ENCODE measurements around the gene ATP8B2. TPM values are rescaled to one million over a fixed set of nuclear protein-coding genes. Genes with fewer than 3 reads are reported as not detected.
A peak's percentile ranks its signal among the peaks of the same experiment; 100 is the strongest.

Gene ATP8B2
- total and polyA plus RNA-seq, 10 of the 15 experiments (the other 5 are each of a cell fraction or from before 2014, with no cell fraction given), result 0.44 to 61.8 (median 15.0) TPM

DNA sequence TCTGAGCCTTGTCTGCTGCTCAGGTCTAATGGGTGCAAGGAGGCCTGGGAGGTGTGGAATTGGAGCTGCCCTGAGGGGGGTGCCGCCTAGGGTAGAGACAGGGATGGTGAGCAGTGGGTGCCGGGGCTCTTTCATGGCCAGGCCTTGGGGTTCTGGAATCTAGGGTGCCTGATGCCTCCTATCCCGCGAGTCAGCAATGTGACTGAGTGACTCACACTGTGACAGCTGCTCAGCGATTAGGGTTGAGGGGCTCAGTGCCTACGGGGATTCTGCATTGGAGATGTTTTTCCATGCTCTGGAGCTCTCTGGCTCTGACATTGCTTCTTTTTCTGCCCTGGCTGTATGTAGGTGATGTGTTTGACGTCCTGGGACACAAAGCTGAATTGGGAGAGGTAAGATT is 16.8 kb downstream of the ATP8B2 start:
- ChIA-PET SMC1A (ENCODE audit: uncharacterized antibody, unreplicated experiment) (no interaction called here), CTCF (interaction anchor here (1.8 kb wide), 1 partner anchor 24 kb away, joined by 5 read pairs; no protein-coding TSS in a partner anchor), RAD21 (ENCODE audit: unreplicated experiment) (no interaction called here), POLR2A (no interaction called here)
- ATAC-seq (no peak), FAIRE-seq (no peak), DNase-seq (ENCODE audit: low read depth, low spot score) (no peak)
- H3K4me1 ChIP-seq (ENCODE audit: control insufficient read depth, insufficient read depth, low read length), result no peaks in the 10 kb centered on the region
- H3K9ac ChIP-seq (ENCODE audit: control insufficient read depth, insufficient read depth, low read length), result no peak overlapping the region
- no TSS peak for BruUV-seq (replicated peaks)
- H3K79me2 ChIP-seq (ENCODE audit: control insufficient read depth, insufficient read depth, low read length), result no peaks in the 10 kb centered on the region
- no peak overlapping the region for H3K4me3 ChIP-seq
- no peaks in the 10 kb centered on the region for H3K9me3 ChIP-seq (replicated peaks; ENCODE audit: control insufficient read depth, insufficient read depth, low read length)
- intact Hi-C loops (cut with micrococcal nuclease; ENCODE audit: unreplicated experiment), result no loop called here
- peaks cover 2 to 23% of the 10 kb centered on the region in 2 experiments for H3K36me3 ChIP-seq (ENCODE audit: control insufficient read depth in 2 of 2, insufficient read depth in 2 of 2, low read length in 1 of 2)
- H3K27me3 ChIP-seq (replicated peaks in 1 of 2; ENCODE audit: control insufficient read depth in 2 of 2, insufficient read depth in 2 of 2, low read length in 1 of 2), result no peaks in the 10 kb centered on the region
- in situ Hi-C loops (cut with MboI), result no loop called here
- no peak overlapping the region for H2AFZ ChIP-seq (ENCODE audit: control insufficient read depth, low read depth, low read length)
- 99% methylated on average over 7 of the region's 7 CpGs for WGBS (ENCODE audit: insufficient coverage, insufficient replicate concordance, low lambda C conversion rate, missing lambda C conversion rate)
- TF ChIP-seq, protein P1, sequence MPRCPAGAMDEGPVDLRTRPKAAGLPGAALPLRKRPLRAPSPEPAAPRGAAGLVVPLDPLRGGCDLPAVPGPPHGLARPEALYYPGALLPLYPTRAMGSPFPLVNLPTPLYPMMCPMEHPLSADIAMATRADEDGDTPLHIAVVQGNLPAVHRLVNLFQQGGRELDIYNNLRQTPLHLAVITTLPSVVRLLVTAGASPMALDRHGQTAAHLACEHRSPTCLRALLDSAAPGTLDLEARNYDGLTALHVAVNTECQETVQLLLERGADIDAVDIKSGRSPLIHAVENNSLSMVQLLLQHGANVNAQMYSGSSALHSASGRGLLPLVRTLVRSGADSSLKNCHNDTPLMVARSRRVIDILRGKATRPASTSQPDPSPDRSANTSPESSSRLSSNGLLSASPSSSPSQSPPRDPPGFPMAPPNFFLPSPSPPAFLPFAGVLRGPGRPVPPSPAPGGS (IDR thresholded peaks at IDR 0.05; ENCODE audit: borderline replicate concordance, insufficient read depth, low read depth, low read length, poor library complexity, severe bottlenecking), result peak; percentile 72
- TF ChIP-seq SMAD1 (IDR thresholded peaks at IDR 0.05; ENCODE audit: low read depth, partially characterized antibody), result no peak
- H3K27ac ChIP-seq (ENCODE audit: control insufficient read depth, insufficient read depth), result no peak overlapping the region
- no peak overlapping the region for H3K4me2 ChIP-seq (ENCODE audit: control insufficient read depth, insufficient read depth)
- no peaks in the 10 kb centered on the region for H4K20me1 ChIP-seq (ENCODE audit: control insufficient read depth, insufficient read depth)

DNA sequence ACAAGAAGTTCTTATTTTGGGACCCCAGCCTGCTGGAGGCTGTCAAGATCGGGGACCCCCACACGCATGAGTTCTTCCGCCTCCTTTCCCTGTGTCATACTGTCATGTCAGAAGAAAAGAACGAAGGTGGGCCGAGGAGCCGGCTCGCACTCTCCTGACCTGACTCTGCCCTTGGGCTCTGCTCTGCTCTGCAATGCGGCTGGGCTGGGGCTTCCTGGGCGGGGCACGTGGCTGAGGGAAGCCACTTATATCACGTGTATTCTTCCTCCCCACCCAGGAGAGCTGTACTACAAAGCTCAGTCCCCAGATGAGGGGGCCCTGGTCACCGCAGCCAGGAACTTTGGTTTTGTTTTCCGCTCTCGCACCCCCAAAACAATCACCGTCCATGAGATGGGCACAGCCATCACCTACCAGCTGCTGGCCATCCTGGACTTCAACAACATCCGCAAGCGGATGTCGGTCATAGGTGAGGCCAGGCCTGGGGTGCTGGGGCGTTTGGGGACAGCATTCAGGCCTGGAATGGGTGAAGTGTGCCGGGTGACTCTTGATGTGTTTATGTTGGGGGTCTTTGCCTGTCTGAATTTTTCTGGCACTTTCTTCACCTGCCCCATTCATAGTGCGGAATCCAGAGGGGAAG is 17.6 kb downstream of the ATP8B2 start:
- H3K36me3 ChIP-seq (ENCODE audit: control insufficient read depth in 2 of 2, insufficient read depth in 2 of 2, low read length in 1 of 2), result peaks cover 2 to 22% of the 10 kb centered on the region in 2 experiments
- no peak overlapping the region for H3K27ac ChIP-seq (ENCODE audit: control insufficient read depth, insufficient read depth)
- 75% methylated on average over 21 of the region's 21 CpGs for WGBS (ENCODE audit: insufficient coverage, insufficient replicate concordance, low lambda C conversion rate, missing lambda C conversion rate)
- H3K4me2 ChIP-seq (ENCODE audit: control insufficient read depth, insufficient read depth), result no peak overlapping the region
- in situ Hi-C loops (cut with MboI) (no loop called here), intact Hi-C loops (cut with micrococcal nuclease; ENCODE audit: unreplicated experiment) (no loop called here)
- FAIRE-seq (no peak), ATAC-seq (no peak), DNase-seq (ENCODE audit: low read depth, low spot score) (no peak)
- H3K9me3 ChIP-seq (replicated peaks; ENCODE audit: control insufficient read depth, insufficient read depth, low read length), result no peaks in the 10 kb centered on the region
- ChIA-PET POLR2A (no interaction called here), SMC1A (ENCODE audit: uncharacterized antibody, unreplicated experiment) (interaction anchor here (0.9 kb wide), 1 partner anchor 43 kb away, joined by 3 read pairs; no protein-coding TSS in a partner anchor), RAD21 (ENCODE audit: unreplicated experiment) (no interaction called here), CTCF (interaction anchor here (1.2 to 1.8 kb wide), 3 partner anchors 8 to 204 kb away, joined by 4 to 5 read pairs (median 5); no protein-coding TSS in a partner anchor)
- no peak overlapping the region for H3K4me3 ChIP-seq
- H2AFZ ChIP-seq (ENCODE audit: control insufficient read depth, low read depth, low read length), result no peak overlapping the region
- H3K9ac ChIP-seq (ENCODE audit: control insufficient read depth, insufficient read depth, low read length), result no peak overlapping the region
- H4K20me1 ChIP-seq (ENCODE audit: control insufficient read depth, insufficient read depth), result no peaks in the 10 kb centered on the region
- no peaks in the 10 kb centered on the region for H3K4me1 ChIP-seq (ENCODE audit: control insufficient read depth, insufficient read depth, low read length)
- no peaks in the 10 kb centered on the region for H3K79me2 ChIP-seq (ENCODE audit: control insufficient read depth, insufficient read depth, low read length)
- no peaks in the 10 kb centered on the region for H3K27me3 ChIP-seq (replicated peaks in 1 of 2; ENCODE audit: control insufficient read depth in 2 of 2, insufficient read depth in 2 of 2, low read length in 1 of 2)
- BruUV-seq (replicated peaks), result no TSS peak
- TF ChIP-seq EED (IDR thresholded peaks at IDR 0.05; ENCODE audit: low read depth) (no peak), POU2F2 (IDR thresholded peaks at IDR 0.05; ENCODE audit: borderline replicate concordance, low read depth, low read length) (no peak), ATF2 (IDR thresholded peaks at IDR 0.05; ENCODE audit: low read length) (no peak), ZNF384 (IDR thresholded peaks at IDR 0.05; ENCODE audit: borderline replicate concordance, low read depth, low read length) (no peak), ATF3 (IDR thresholded peaks at IDR 0.05; ENCODE audit: borderline replicate concordance, extremely low read depth, low read depth, low read length) (no peak), USF2 (IDR thresholded peaks at IDR 0.05; ENCODE audit: borderline replicate concordance, low read depth, low read length) (no peak), ZNF274 (IDR thresholded peaks at IDR 0.05; ENCODE audit: insufficient read depth, insufficient read length) (no peak), NBN (IDR thresholded peaks at IDR 0.05) (no peak), SMAD1 (IDR thresholded peaks at IDR 0.05; ENCODE audit: low read depth, partially characterized antibody) (no peak)
- TF ChIP-seq, protein P2, sequence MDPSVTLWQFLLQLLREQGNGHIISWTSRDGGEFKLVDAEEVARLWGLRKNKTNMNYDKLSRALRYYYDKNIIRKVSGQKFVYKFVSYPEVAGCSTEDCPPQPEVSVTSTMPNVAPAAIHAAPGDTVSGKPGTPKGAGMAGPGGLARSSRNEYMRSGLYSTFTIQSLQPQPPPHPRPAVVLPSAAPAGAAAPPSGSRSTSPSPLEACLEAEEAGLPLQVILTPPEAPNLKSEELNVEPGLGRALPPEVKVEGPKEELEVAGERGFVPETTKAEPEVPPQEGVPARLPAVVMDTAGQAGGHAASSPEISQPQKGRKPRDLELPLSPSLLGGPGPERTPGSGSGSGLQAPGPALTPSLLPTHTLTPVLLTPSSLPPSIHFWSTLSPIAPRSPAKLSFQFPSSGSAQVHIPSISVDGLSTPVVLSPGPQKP (IDR thresholded peaks at IDR 0.05; ENCODE audit: low read depth, low read length), result no peak
